B cell (primary cell): ENCODE results near the gene ANKRD24.

Experiments used
- CTCF ChIP-seq: fragments of 200-600 bp; IDR thresholded peaks from one replicate; pipeline ENCODE4 v1.8.0; 2022; ENCODE audit warnings: antibody characterized with exemption, mild to moderate bottlenecking
- EZH2 ChIP-seq: IDR thresholded peaks from 2 replicates; pipeline ENCODE4 v1.6.1; 2012; ENCODE audit warnings: borderline replicate concordance, low read depth, mild to moderate bottlenecking, moderate library complexity, low read length; ENCODE audit not compliant: insufficient read depth, poor library complexity, severe bottlenecking

GRCh38 chr19:4272894-4273293 lies 90.4 kb downstream of the ANKRD24 start:
- TF ChIP-seq CTCF: no peak
- no peak for TF ChIP-seq EZH2
